GM18909 (cell line): ENCODE data around the gene AXL.
A peak's percentile ranks its signal among the peaks of the same experiment; 100 is the strongest.

Source experiments
- ATAC-seq: cut with Tn5 transposase; IDR thresholded peaks from one replicate; pipeline ENCODE4 v1.9.1; 2021; ENCODE audit warnings: mild to moderate bottlenecking; ENCODE audit not compliant: unreplicated experiment, poor library complexity

The AXL gene

DNA sequence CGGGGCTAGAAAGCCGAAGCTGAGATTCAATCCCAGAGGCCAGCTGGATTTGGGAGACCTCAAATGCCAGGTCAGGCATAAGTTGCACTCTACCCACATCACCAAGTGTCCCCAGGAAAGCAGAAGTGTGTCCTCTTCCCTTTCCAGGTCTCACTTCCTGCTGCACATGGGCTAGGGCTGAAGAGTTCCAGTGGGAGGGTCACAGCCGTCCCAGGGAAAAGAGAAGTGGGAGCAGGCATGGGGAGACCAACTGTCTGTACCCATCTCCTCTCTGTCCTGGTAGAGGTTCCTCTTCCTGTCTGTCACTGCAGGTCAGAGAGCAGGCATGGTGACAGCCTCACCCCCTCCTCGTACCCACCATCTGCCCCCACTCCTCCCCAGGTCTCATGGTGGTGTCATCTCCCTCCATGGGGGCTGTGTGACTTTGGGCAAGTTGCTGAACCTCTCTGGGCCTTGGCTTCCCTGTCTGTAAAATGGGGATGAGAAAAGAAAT, 14.8 kb downstream of the AXL start:
- no peak for ATAC-seq

- ATAC-seq = no peak
These were observed 15.6 kb downstream of the AXL start for GRCh38 chr19:41234512-41235168.

- no peak for ATAC-seq
These were observed 16.5 kb downstream of the AXL start for GRCh38 chr19:41235480-41235879.

- no peak for ATAC-seq
These were observed 19.2 kb downstream of the AXL start for GRCh38 chr19:41238244-41238643.

GRCh38 chr19:41239363-41239762, 20.3 kb downstream of the AXL start:
- ATAC-seq = no peak

DNA sequence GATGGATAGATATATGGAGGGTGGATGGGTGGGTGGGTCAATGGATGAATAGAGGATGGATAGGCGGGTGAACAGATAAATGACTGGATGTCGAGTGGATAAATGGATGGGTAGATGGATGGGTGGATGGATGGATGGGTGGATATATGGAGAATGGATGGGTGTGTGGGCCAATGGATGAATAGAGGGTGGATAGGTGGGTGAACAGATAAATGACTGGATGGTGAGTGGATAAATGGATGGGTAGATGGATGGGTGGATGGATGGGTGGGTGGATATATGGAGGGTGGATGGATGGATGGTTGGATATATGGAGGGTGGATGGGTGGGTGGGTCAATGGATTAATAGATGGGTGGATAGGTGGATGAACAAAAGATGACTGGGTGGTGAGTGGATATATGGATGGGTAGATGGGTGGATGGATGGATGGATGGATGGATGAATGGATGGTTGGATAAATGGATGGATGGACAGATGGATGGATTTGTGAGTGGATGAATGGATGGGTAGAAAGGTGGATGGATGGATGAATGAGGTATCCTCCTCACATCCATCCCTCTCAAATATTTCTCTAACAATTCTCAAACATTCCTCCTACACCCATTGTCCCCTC, 21.0 kb downstream of the AXL start:
- no peak for ATAC-seq

- ATAC-seq = no peak
These were observed 22.8 kb downstream of the AXL start for GRCh38 chr19:41241859-41242258.

DNA sequence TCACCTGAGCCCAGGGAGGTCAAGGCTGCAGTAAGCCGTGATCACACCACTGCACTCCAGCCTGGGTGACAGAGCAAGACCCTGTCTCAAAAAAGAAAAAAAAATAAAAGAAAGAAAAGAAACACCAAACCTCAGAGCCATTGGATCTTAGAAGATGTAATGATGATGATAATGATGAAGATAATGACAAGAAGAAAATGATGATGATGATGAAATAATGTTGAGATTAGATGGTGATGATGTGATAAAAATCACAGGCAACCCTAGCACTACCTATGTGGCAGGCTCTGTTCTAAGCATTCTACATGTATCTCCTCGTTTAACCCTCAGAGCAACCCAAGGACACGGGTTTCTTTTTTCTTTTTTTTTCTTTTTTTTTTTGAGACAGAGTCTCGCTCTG, 25.1 kb downstream of the AXL start:
- no peak for ATAC-seq

GRCh38 chr19:41245843-41246242, 26.8 kb downstream of the AXL start:
- ATAC-seq = no peak

DNA sequence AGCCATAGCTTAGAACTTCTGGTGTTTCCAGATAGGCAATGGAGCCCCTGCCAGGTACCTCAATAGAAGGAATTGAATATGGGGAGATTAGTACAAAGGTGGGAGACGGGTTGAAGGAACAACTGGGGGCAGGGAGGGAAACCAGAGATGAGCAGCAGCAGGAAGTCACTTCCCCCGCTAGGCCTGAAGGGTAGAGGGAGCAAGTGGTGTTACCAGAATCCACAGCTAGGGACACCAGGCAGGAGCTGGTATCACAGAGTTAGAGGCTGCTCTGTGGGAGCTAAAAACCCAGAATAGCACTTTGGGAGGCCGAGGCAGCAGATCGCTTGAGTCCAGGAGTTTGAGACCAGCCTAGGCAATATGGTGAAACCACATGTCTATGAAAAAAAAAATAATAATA, 29.9 kb downstream of the AXL start:
- ATAC-seq = no peak

DNA sequence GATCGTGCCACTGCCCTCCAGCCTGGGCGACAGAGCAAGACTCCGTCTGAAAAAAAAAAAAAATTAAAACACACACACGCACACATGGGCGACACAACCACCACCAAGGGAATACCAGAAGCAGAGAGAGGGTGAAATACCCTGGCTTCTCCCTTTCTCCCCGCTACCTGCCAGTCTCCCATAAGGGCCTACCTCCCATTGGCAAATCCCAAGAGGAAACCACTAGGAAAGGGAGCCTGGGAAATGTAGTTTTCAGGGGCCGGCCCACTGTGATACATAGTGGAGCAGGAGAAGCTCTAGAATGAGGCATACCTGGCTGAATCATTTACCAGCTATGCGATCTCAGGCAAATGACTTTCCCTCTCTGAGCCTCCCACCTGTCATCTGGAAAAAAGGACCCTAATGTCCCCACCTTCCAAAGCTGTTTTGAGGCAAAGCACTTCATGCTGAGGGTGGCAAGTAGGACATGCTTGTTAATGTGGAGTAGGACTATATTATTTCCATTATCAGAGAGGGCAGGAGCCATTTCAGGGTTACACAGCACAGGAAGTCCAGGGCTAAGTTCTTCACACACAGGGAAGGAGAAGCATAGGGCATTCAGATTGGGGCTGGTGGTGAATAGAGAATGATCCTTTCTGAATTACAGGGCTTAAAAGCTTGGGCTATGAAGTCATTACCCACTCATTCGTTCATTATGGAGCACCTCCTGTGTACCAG, 30.8 kb downstream of the AXL start:
- ATAC-seq = no peak

DNA sequence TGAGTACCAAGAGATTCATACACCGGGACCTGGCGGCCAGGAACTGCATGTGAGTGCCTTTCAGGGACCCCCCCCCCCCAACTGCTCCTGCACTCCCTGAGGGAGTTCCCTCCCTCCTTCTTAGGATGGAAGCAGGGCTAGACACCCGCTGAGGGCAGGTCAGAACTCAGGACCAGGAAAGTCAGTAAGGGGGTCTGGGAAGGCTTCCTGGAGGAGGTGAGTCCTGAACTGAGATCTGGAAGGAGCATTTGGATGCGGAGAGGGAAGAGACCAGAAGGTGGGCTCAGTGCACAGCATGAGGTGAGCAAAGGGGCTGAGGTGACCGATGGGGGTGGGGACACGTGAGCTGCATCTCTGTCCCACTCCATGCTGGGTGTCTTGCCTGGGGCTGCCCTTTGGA, 34.6 kb downstream of the AXL start:
- no peak for ATAC-seq

DNA sequence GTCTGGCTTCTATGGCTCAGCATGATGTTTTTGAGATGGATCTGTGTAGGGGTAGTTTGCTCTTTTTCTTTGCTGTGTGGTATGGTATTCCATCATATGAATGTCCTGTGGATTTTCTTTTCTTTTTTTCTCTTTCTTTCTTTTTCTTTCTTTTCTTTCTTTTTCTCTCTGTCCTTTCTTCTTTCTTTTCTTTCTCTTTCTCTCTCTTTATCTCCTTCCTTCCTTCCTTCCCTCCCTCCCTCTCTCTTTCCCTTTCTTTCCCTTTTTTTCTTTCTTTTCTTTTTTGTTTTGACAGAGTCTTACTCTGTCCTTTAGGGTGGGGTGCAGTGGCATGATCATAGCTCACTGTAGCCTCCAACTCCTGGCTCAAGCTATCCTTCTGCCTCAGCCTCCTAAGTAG, 36.1 kb downstream of the AXL start:
- ATAC-seq = no peak

DNA sequence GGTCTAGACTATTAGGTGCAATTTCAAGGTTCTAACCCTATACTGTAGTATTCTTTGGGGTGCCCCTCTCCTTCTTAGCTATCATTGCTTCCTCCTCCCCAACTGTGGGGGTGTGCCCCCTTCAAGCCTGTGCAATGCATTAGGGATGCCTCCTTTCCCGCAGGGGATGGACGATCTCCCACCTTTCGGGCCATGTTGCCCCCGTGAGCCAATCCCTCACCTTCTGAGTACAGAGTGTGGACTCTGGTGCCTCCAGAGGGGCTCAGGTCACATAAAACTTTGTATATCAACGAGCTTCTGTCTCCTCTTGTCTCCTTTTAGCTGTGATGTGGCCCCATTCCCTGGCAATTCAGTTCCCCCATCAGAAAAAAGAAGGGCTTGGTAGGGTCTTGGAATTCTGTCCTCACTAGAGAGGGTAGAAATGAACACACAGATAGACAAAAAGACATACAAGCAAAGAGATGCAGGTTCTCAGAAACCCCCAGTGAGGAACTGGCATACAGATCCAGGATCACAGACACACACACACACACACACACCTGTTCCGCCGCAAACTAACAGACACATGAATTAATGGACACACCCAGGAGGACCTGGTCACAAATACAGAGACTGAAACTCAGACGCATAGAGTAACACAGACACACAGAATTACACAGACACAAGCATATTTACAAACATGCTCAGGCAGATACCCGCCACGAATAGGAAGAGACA, 42.6 kb downstream of the AXL start:
- no peak for ATAC-seq

DNA sequence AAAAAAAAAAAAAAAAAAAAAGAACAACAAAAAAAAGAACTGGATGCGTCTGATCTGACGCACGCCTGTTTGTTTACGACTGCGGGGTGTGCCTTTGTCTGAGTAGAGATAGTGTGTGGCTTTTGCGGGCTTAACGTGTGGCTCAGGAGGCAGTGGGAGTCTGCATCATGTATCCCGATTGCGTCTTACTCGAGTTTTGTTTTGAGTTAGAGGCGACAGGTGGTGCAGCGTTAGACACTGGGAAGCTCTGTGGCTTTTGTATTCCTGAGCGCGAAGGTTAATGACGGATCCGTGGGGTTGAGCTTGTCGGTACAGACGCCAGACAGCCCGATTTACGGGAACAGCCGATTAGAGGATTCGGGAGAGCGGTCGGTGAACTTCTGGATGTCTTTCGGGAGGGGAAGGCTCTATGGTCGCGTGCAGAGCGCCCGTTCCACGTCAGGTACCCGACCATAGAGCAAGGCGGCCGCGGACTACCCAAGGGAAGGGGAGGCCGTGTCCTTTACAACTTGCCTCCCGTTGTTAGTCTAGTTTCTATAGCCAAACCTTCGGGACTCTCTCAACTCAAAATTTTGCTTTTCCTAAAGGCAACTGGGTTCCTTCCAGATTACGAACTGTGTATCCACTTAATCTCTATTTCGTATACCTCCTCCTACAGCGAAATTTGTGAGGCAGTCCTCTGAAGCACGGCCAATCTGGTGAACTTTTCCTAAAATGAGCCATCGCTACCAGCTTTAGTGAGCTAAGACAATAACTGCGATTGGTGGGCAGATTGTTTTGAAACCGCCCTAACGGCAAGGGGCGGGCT, 44.2 kb downstream of the AXL start:
- peak; percentile 15 for ATAC-seq

GRCh38 chr19:41263850-41264580, 45.0 kb downstream of the AXL start, which contains the start of gene HNRNPUL1:
Gene HNRNPUL1 (plus strand): TSS chr19:41264372. CDS start chr19:41264504, 132 bp downstream.
- ATAC-seq = peak; percentile 75

DNA sequence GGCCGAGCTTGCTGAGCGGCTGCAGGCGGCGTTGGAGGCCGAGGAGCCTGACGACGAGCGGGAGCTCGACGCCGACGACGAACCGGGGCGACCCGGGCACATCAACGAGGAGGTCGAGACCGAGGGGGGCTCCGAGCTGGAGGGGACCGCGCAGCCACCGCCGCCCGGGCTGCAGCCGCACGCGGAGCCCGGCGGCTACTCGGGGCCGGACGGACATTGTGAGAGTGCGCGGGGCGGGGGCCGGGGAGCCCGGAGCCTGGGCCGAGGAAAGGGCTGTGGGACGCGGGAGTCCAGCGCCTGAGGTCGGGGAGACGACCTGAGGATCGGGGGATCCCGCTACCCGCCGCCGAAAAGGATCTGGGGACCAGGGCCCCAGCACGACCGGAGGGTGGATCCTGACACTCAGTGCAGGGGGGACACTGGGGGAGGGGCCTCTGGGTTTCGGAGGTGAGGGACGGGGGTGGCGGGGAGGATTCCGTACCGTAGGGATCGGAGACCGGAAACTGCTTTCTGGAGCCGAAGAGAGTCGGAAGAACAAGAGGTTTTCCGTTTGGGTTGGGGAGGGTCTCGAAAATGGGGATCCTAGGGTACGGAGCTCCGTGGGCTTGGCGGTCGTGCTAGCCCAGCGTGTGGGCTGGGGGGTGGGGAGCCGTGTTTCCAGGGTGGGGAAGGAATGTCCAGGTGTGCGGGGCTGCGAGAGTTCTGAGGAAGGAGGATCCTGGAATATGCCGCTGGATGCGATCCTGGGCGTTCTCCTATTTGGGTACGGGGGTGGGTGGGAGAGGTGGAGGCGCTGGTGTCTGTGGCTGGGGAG, 45.8 kb downstream of the AXL start:
- ATAC-seq = no peak

DNA sequence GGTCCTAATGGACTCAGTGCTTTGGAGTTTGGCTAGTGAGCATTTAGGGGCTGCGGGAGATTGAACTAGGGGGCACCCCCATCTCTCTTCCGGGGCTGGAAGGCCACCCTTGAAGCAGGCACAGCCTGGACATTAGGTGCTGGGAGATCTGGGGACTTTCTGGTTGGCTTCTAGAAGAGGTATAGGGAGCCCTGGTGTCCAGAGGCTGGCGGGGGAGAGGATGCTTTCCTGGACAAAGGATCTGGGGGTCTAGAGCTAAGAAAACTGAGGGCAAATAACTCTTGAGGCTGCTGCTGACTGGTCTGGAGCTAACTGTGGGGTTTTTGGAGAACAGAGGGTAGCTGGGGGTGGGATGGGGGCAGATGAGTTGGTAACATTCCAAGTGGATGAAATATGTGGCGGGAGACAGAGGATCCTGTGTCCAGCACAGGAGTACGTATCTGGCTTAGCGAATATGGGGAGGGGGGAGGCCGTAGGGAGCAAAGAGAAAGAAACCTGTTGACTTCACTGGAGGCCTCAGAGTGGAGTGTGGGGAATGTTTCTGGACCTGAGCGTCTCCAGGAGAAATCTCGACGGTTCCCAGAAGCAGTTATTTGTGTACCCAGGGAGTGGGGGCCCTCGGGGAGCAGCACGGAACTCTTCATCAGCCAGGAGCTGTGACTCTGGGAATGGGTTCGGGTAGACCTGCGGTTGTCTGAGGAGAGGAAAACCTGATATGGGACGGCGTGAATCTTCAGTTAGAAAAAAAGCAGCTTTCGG, 46.6 kb downstream of the AXL start:
- ATAC-seq = no peak
